IMR-90 (cell line): ENCODE data around the gene PIGN. TPM values are rescaled to one million over a fixed set of nuclear protein-coding genes. Genes with fewer than 3 reads are reported as not detected.
A peak's percentile ranks its signal among the peaks of the same experiment; 100 is the strongest.

ENCODE experiments used
- ATAC-seq: fragments of 200-7000 bp; cut with Tn5 transposase; 2 replicates; pipeline ENCODE4 v1.9.1; 2020; ENCODE audit warnings: low read depth, mild to moderate bottlenecking, moderate library complexity
- BruUV-seq: library from RNA; stranded (reverse); fragments of 400-500 nt; replicated peaks from 2 replicates; lab custom pipeline; 2021; lab: Mats Ljungman, UMichigan
- CTCF ChIA-PET: fragments of 300-600 bp; formaldehyde crosslinking; extraction: SDS; loops from one replicate; lab custom pipeline; 2021; ENCODE audit warnings: antibody characterized with exemption; lab: Yijun Ruan, JAX
- POLR2A ChIA-PET: fragments of 300-600 bp; sonication (Branson Sonifier 250); formaldehyde crosslinking; loops from one replicate; lab custom pipeline; 2022; ENCODE audit warnings: antibody characterized with exemption; ENCODE audit not compliant: unreplicated experiment; lab: Charles Lee
- DNase-seq: peaks from one replicate; pipeline ENCODE4 v3.0.0; 2013
- H2AFZ ChIP-seq: replicated peaks from 2 replicates; pipeline ENCODE3; 2013; ENCODE audit warnings: low read length, mild to moderate bottlenecking; ENCODE audit not compliant: poor library complexity
- H2AK5ac ChIP-seq: 2 replicates; pipeline ENCODE4 v1.6.1; 2013; ENCODE audit warnings: low read depth, low read length, inconsistent platforms
- H2AK9ac ChIP-seq: replicated peaks from 2 replicates; pipeline ENCODE3; 2013; ENCODE audit warnings: mild to moderate bottlenecking, low read depth, low read length, moderate library complexity; ENCODE audit not compliant: poor library complexity
- H2BK120ac ChIP-seq: 2 replicates; pipeline ENCODE4 v1.6.1; 2013; ENCODE audit warnings: low read depth, low read length, inconsistent platforms
- H2BK15ac ChIP-seq: 3 replicates; pipeline ENCODE4 v1.6.1; 2013; ENCODE audit warnings: low read depth, low read length, inconsistent platforms
- H2BK20ac ChIP-seq: 2 replicates; pipeline ENCODE4 v1.6.1; 2013; ENCODE audit warnings: low read depth, mild to moderate bottlenecking, inconsistent platforms, low read length, moderate library complexity
- H2BK5ac ChIP-seq: 2 replicates; pipeline ENCODE4 v1.6.1; 2013; ENCODE audit warnings: mild to moderate bottlenecking, low read depth, low read length, inconsistent platforms; ENCODE audit not compliant: poor library complexity, severe bottlenecking
- H3K14ac ChIP-seq: replicated peaks from 2 replicates; pipeline ENCODE4 v1.6.1; 2013; ENCODE audit warnings: low read depth, low read length, inconsistent platforms
- H3K18ac ChIP-seq: 2 replicates; pipeline ENCODE4 v1.6.1; 2013; ENCODE audit warnings: low read depth, low read length, control low read depth
- H3K23ac ChIP-seq: 2 replicates; pipeline ENCODE4 v1.6.1; 2013; ENCODE audit warnings: low read depth, low read length, inconsistent platforms
- H3K27ac ChIP-seq: 2 replicates; pipeline ENCODE4 v1.5.1; 2013; ENCODE audit warnings: mild to moderate bottlenecking, control low read depth, low read length; ENCODE audit not compliant: insufficient read depth
- H3K27me3 ChIP-seq: 2 replicates; pipeline ENCODE4 v1.6.1; 2013; ENCODE audit warnings: low read length; ENCODE audit not compliant: control insufficient read depth, insufficient read depth
- H3K36me3 ChIP-seq: 2 replicates; pipeline ENCODE4 v1.6.1; 2013; ENCODE audit warnings: low read length, mixed read lengths; ENCODE audit not compliant: control insufficient read depth, insufficient read depth
- H3K4ac ChIP-seq: 2 replicates; pipeline ENCODE4 v1.6.1; 2013; ENCODE audit warnings: low read depth, low read length, inconsistent platforms
- H3K4me1 ChIP-seq: 2 replicates; pipeline ENCODE4 v1.6.1; 2013; ENCODE audit warnings: low read length, mixed read lengths; ENCODE audit not compliant: control insufficient read depth, insufficient read depth
- H3K4me2 ChIP-seq: 2 replicates; pipeline ENCODE4 v1.6.1; 2013; ENCODE audit warnings: low read depth, mild to moderate bottlenecking, control low read depth, low read length, moderate library complexity
- H3K4me3 ChIP-seq: 2 replicates; pipeline ENCODE4 v1.5.1; 2013; ENCODE audit warnings: low read depth, mild to moderate bottlenecking, control low read depth, low read length, moderate library complexity; ENCODE audit not compliant: insufficient read depth
- H3K56ac ChIP-seq: 2 replicates; pipeline ENCODE4 v1.6.1; 2013; ENCODE audit warnings: low read length, inconsistent platforms; ENCODE audit not compliant: insufficient read depth; ENCODE audit errors: extremely low read depth
- H3K79me1 ChIP-seq, 2 experiments: 2 replicates each; pipeline ENCODE4 v1.6.1; 2013; ENCODE audit warnings: low read length in 2 of 2, inconsistent platforms in 1 of 2, low read depth in 1 of 2
- H3K9ac ChIP-seq: 2 replicates; pipeline ENCODE4 v1.6.1; 2013; ENCODE audit warnings: low read depth, low read length, control low read depth
- H3K9me1 ChIP-seq: 2 replicates; pipeline ENCODE4 v1.6.1; 2013; ENCODE audit warnings: low read length, inconsistent platforms; ENCODE audit not compliant: insufficient read depth
- H3K9me3 ChIP-seq: 2 replicates; pipeline ENCODE4 v1.6.1; 2013; ENCODE audit warnings: low read length; ENCODE audit not compliant: control insufficient read depth, insufficient read depth
- H4K20me1 ChIP-seq: 2 replicates; pipeline ENCODE4 v1.6.1; 2013; ENCODE audit warnings: low read length, inconsistent platforms; ENCODE audit not compliant: insufficient read depth
- H4K5ac ChIP-seq: 2 replicates; pipeline ENCODE4 v1.6.1; 2013; ENCODE audit warnings: mild to moderate bottlenecking, low read depth, low read length, control low read depth
- H4K8ac ChIP-seq, 2 experiments: 2 replicates each; pipeline ENCODE4 v1.6.1; 2013; ENCODE audit warnings: low read depth in 2 of 2, low read length in 2 of 2, control low read depth in 1 of 2, inconsistent platforms in 1 of 2
- H4K91ac ChIP-seq: 2 replicates; pipeline ENCODE4 v1.6.1; 2013; ENCODE audit warnings: low read depth, low read length, inconsistent platforms; ENCODE audit not compliant: insufficient read depth
- RAD21 ChIP-seq: IDR thresholded peaks from 2 replicates; pipeline ENCODE4 v1.6.1; 2012; ENCODE audit warnings: low read length, improper control_type of control experiment
- RFX5 ChIP-seq: IDR thresholded peaks from 2 replicates; pipeline ENCODE4 v1.8.0; 2012; ENCODE audit warnings: low read depth, mild to moderate bottlenecking, low read length, moderate library complexity
- SMC3 ChIP-seq: fragments of 150-350 bp; IDR thresholded peaks from 2 replicates; pipeline ENCODE4 v1.6.1; 2016; ENCODE audit warnings: low read depth, mild to moderate bottlenecking, antibody characterized with exemption, low read length, moderate library complexity
- WGBS, 2 experiments: methylation state at CpG; one replicate each; pipeline versions ENCODE4 v1.1.5 to v1.1.7; 2013; ENCODE audit warnings: missing lambda C conversion rate in 2 of 2; ENCODE audit not compliant: insufficient read length in 1 of 2; ENCODE audit errors: extremely low coverage in 2 of 2; 5-methylcytosine and 5-hydroxymethylcytosine counted together
- dilution Hi-C: fragments of 300-500 bp; cut with HindIII; formaldehyde crosslinking; loops from one replicate; pipeline ENCODE4 v1.14.3; 2018; ENCODE audit warnings: low sequenced_read_pairs; ENCODE audit not compliant: unreplicated experiment
- in situ Hi-C: fragments of 300-500 bp; cut with MboI; formaldehyde crosslinking; loops from 3 replicates; pipeline ENCODE4 v1.14.3; 2019; ENCODE audit warnings: low sequenced_read_pairs, inconsistent platforms, mixed read lengths
- intact Hi-C: fragments of 100-400 bp; cut with micrococcal nuclease; formaldehyde crosslinking; loops from 2 replicates; pipeline ENCODE4 v1.10.0; 2022
- polyA plus RNA-seq, 3 experiments: library from polyadenylated mRNA; depleted of rRNA; stranded (reverse); fragments of >200 nt; gene quantifications; 2 replicates each; pipeline ENCODE4 v1.2.3, GENCODE V29; 2012; ENCODE audit warnings: low replicate concordance in 1 of 3
- total RNA-seq: library from RNA; depleted of rRNA; stranded (reverse); fragments of >200 nt; gene quantifications from 2 replicates; pipeline ENCODE4 v1.2.3, GENCODE V29; 2012
- TF ChIP-seq, protein P1 (sequence below): fragments of 150-350 bp; IDR thresholded peaks from 2 replicates; pipeline ENCODE4 v1.6.1; 2016; ENCODE audit warnings: low read depth, mild to moderate bottlenecking, low read length, moderate library complexity, borderline replicate concordance
- TF ChIP-seq, protein P2 (sequence below): conservative IDR thresholded peaks from 2 replicates; pipeline ENCODE4 v1.5.1; 2012; ENCODE audit warnings: mild to moderate bottlenecking, low read depth, low read length, improper control_type of control experiment

PIGN gene
- total and polyA plus RNA-seq, 2 of the 4 experiments (the other 2 are of a cell fraction) = 9.0 to 17.9 TPM

DNA sequence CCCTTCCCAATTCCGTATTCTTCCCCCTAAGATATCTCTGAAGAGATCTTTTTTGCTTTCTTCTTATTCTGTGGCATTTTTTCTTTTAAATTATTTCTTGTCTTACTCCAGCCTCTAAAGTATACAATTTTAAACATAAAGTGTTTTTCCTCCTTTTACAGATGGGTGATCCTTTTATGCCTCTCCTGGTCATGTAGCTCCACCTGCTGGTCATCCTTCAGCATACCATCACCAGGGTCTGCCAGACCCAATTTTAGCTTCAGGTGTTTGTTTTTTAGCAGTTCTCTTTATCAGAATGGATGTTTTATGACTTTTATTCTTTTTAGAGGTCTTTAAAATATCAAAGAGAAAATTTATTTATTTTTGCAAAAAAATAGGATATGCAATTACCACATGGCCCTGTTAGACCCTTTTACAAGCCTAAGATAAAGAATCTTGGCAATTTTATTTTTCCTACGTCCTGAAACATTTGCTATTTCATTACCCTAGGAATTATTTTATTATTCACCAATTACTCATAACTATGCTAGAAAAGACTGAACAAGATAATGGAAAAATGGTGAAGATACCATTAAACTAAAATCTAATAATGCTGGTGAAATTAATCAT is 55.5 kb downstream of the PIGN start (continued):
- TF ChIP-seq SMC3 = peak; percentile 96

DNA sequence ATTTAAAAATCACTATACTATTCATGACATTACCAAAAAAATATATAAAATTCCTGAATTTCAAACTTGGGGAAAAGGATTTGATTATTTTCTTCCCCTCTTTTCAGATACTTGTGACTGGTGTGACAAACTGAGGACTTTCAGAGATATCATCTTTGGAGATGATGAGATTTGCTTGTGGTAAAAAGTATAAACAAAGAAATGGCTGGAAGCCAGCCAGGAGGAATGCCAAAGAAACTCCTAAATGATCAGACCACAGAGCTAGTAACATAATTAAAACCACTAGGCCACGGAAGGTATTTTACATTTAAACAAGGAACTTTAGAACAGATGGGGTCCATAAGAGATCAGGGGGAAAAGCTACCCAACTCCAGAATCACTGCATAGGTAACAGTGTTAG is 58.7 kb downstream of the PIGN start:
- Histone ChIP-seq H4K5ac (no peak overlapping the region), H4K91ac (no peak overlapping the region), H3K9me3 (no peaks in the 10 kb centered on the region), H3K56ac (no peak overlapping the region), H3K27me3 (no peaks in the 10 kb centered on the region), H3K9me1 (no peaks in the 10 kb centered on the region; the same call in 1 of the 2 replicates), H3K9ac (no peak overlapping the region), H3K36me3 (no peaks in the 10 kb centered on the region), H3K4ac (no peak overlapping the region), H4K8ac (no peak overlapping the region), H2BK20ac (no peak overlapping the region), H3K27ac (no peak overlapping the region), H2AK9ac (no peak overlapping the region), H2AFZ (no peak overlapping the region), H3K4me2 (peak overlapping the region; percentile 44; the same call in 1 of the 2 replicates), H3K79me1 (no peaks in the 10 kb centered on the region), H2BK5ac (no peak overlapping the region), H3K14ac (no peak overlapping the region), H2AK5ac (no peak overlapping the region), H3K4me1 (peaks cover 2% of the 10 kb centered on the region), H3K18ac (peak overlapping the region; percentile 52; the same call in 1 of the 2 replicates), H2BK120ac (no peak overlapping the region), H4K20me1 (no peaks in the 10 kb centered on the region), H2BK15ac (no peak overlapping the region), H3K23ac (no peak overlapping the region), H3K4me3 (no peak overlapping the region)
- dilution Hi-C loops (no loop called here), in situ Hi-C loops (loop anchor here (5.0 kb wide), 1 partner anchor 576 kb away; no protein-coding TSS in a partner anchor), intact Hi-C loops (no loop called here)
- POLR2A ChIA-PET = interaction anchor here (1.1 kb wide), 1 partner anchor 110 kb away, joined by 3 read pairs; no protein-coding TSS in a partner anchor
- peak; percentile 61 for DNase-seq
- ATAC-seq = 0 out of 2 replicates have a peak, but pooled peaks have one; percentile 17
- CTCF ChIA-PET = interaction anchor here (0.7 to 1.6 kb wide), 4 partner anchors 74 to 232 kb away, joined by 3 to 4 read pairs (median 3); no protein-coding TSS in a partner anchor
- no TSS peak for BruUV-seq
- no CpG with 5 or more reads among the region's 1 CpG for WGBS, 2 experiments
- TF ChIP-seq, protein P1, sequence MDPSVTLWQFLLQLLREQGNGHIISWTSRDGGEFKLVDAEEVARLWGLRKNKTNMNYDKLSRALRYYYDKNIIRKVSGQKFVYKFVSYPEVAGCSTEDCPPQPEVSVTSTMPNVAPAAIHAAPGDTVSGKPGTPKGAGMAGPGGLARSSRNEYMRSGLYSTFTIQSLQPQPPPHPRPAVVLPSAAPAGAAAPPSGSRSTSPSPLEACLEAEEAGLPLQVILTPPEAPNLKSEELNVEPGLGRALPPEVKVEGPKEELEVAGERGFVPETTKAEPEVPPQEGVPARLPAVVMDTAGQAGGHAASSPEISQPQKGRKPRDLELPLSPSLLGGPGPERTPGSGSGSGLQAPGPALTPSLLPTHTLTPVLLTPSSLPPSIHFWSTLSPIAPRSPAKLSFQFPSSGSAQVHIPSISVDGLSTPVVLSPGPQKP = no peak
- no peak; the same call in 1 of the 2 replicates for TF ChIP-seq RAD21
- TF ChIP-seq, protein P2, sequence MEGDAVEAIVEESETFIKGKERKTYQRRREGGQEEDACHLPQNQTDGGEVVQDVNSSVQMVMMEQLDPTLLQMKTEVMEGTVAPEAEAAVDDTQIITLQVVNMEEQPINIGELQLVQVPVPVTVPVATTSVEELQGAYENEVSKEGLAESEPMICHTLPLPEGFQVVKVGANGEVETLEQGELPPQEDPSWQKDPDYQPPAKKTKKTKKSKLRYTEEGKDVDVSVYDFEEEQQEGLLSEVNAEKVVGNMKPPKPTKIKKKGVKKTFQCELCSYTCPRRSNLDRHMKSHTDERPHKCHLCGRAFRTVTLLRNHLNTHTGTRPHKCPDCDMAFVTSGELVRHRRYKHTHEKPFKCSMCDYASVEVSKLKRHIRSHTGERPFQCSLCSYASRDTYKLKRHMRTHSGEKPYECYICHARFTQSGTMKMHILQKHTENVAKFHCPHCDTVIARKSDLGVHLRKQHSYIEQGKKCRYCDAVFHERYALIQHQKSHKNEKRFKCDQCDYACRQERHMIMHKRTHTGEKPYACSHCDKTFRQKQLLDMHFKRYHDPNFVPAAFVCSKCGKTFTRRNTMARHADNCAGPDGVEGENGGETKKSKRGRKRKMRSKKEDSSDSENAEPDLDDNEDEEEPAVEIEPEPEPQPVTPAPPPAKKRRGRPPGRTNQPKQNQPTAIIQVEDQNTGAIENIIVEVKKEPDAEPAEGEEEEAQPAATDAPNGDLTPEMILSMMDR = no peak
- no peak for TF ChIP-seq RFX5
